DMS114 treated with DMSO at 0.1 percent for 48 hours (cell line): ENCODE measurements around the gene PCDH17.

Experiments used
- DNase-seq: peaks from one replicate; lab custom pipeline; 2025; ENCODE audit not compliant: unreplicated experiment; lab: John Stamatoyannopoulos, UW

Gene PCDH17

GRCh38 chr13:57724486-57725272 lies 93.1 kb downstream of the PCDH17 start:
- DNase-seq: no peak

- DNase-seq: no peak
Observed at GRCh38 chr13:57725480-57725879, 93.9 kb downstream of the PCDH17 start.

GRCh38 chr13:57726981-57727380 lies 95.4 kb downstream of the PCDH17 start:
- no peak for DNase-seq

- DNase-seq: no peak
Observed at GRCh38 chr13:57734306-57734705, 102.8 kb downstream of the PCDH17 start.

DNA sequence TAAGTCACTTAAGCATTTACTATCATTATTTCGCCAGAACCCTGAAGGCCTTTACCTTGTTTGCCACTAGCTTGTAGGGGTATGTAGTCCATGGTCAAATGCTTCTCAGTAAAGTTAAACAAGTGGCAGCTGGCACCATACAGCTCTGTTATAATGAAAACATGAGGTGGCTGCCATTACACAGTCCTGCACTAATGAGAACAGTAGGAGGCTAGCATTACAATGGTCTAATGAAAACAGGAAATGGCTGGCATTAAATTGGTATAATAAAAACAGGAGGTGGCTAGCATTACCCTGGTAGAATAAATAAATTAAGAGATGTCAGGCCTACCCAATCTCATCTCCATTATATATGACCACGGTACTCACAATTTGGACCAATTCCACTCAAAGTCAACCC lies 107.5 kb downstream of the PCDH17 start:
- no peak for DNase-seq

DNA sequence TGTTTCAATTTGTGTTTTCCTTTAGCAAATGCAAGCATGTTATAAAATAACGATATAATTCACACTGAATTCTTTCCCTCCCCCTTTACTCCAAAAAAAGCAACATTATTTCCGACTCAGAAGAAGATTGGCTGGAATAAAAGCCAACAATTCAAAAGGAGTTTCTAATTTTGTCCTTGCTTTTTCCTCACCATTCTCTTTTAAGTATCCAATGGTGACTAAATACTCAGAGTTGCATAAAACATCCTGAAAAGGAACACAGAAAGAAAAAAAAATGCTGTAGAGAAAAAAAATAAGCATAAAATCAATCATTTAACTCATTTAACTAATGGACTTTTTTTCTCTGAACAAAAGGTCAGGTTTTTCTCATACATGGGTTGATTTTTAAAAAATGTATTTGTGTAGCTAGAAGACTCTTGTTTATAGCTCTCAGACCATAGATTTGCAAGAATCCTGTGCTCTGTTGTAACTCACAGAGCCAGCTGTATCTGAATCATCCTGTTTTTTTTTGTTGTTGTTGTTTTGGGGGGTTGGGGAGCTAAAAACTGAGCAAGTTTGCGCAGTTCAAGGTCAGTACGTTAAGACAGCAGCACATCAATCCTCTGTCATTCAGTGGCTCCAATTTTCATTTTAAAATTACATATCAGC lies 108.1 kb downstream of the PCDH17 start:
- no peak for DNase-seq

DNA sequence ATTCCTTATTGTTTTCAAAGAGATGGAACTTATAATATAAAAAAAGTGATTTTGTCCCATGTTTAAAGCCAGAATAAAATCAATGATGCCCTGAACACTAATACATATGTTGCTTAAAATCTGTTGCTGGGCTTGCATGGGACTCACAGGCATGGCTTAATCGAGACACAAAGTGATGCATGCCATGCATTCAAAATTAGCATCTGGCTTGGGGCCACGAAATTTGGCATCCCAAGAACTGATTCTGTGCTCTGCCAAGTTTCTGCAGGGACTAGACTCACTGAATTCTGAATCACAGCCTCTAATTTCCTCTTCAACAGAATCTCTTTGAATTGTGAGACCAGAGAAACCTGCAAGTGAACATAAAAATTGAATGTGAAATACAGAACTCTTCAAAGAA lies 109.2 kb downstream of the PCDH17 start:
- no peak for DNase-seq

GRCh38 chr13:57748096-57748495 lies 116.6 kb downstream of the PCDH17 start:
- DNase-seq: no peak

- no peak for DNase-seq
Observed at GRCh38 chr13:57760951-57761350, 129.4 kb downstream of the PCDH17 start.

GRCh38 chr13:57763689-57764088 lies 132.1 kb downstream of the PCDH17 start:
- no peak for DNase-seq
